HepG2 (cell line): ENCODE data around the gene NDUFB7. TPM values are rescaled to one million over a fixed set of nuclear protein-coding genes. Genes with fewer than 3 reads are reported as not detected.

ENCODE experiments used
- ATRX ChIP-seq: sonication (generic); formaldehyde crosslinking; IDR thresholded peaks from 2 replicates; pipeline ENCODE4 v1.4.0; 2020; ENCODE audit warnings: missing genetic modification reagents, borderline replicate concordance
- CREBL2 ChIP-seq: sonication (generic); formaldehyde crosslinking; IDR thresholded peaks from 2 replicates; pipeline ENCODE4 v1.8.1; 2023; ENCODE audit warnings: missing genetic modification reagents, mild to moderate bottlenecking, borderline replicate concordance
- ERF ChIP-seq: IDR thresholded peaks from 2 replicates; pipeline ENCODE4 v1.6.1; 2018; ENCODE audit warnings: missing biosample characterization, missing genetic modification reagents
- HNF1A ChIP-seq, 2 experiments: sonication (generic) in 1 of 2; formaldehyde crosslinking in 1 of 2; IDR thresholded peaks; 2 replicates each; pipeline versions ENCODE4 v1.4.0 to v1.6.1; 2016 to 2020; ENCODE audit warnings: borderline replicate concordance in 1 of 2, low read depth in 1 of 2, mild to moderate bottlenecking in 1 of 2, missing genetic modification reagents in 1 of 2
- NKX3-1 ChIP-seq: sonication (generic); formaldehyde crosslinking; IDR thresholded peaks from 2 replicates; pipeline ENCODE4 v1.5.0; 2020; ENCODE audit warnings: missing genetic modification reagents
- NONO ChIP-seq, 2 experiments: fragments of 450-650 bp in 1 of 2; sonication (generic) in 1 of 2; formaldehyde crosslinking in 1 of 2; IDR thresholded peaks in 1 of 2; conservative IDR thresholded peaks in 1 of 2; 2 replicates each; pipeline versions ENCODE4 v1.6.1 to v1.8.0; 2017 to 2022; ENCODE audit warnings: mild to moderate bottlenecking in 1 of 2, missing genetic modification reagents in 1 of 2, moderate library complexity in 1 of 2
- SCMH1 ChIP-seq: sonication (generic); formaldehyde crosslinking; IDR thresholded peaks from 2 replicates; pipeline ENCODE4 v1.9.0; 2021; ENCODE audit warnings: missing genetic modification reagents, mild to moderate bottlenecking, borderline replicate concordance
- SRY ChIP-seq: sonication (generic); formaldehyde crosslinking; IDR thresholded peaks from 2 replicates; pipeline ENCODE4 v1.8.0; 2022; ENCODE audit warnings: mild to moderate bottlenecking, missing genetic modification reagents
- TSC22D2 ChIP-seq: sonication (generic); formaldehyde crosslinking; IDR thresholded peaks from 2 replicates; pipeline ENCODE4 v1.5.1; 2020; ENCODE audit warnings: missing genetic modification reagents, mild to moderate bottlenecking, borderline replicate concordance
- UBTF ChIP-seq: sonication (generic); formaldehyde crosslinking; IDR thresholded peaks from 2 replicates; pipeline ENCODE4 v1.4.0; 2020; ENCODE audit warnings: mild to moderate bottlenecking, missing genetic modification reagents
- ZBTB39 ChIP-seq: sonication (generic); formaldehyde crosslinking; IDR thresholded peaks from 2 replicates; pipeline ENCODE4 v1.5.0; 2020; ENCODE audit warnings: missing genetic modification reagents
- ZNF143 ChIP-seq: sonication (generic); formaldehyde crosslinking; IDR thresholded peaks from 2 replicates; pipeline ENCODE4 v1.4.0; 2020; ENCODE audit warnings: missing genetic modification reagents
- ZNF230 ChIP-seq: sonication (generic); formaldehyde crosslinking; IDR thresholded peaks from 2 replicates; pipeline ENCODE4 v1.4.0; 2020; ENCODE audit warnings: mild to moderate bottlenecking, missing genetic modification reagents
- ZNF354B ChIP-seq: sonication (generic); formaldehyde crosslinking; IDR thresholded peaks from 2 replicates; pipeline ENCODE4 v1.8.0; 2022; ENCODE audit warnings: mild to moderate bottlenecking, missing genetic modification reagents
- ZNF772 ChIP-seq: sonication (generic); formaldehyde crosslinking; IDR thresholded peaks from 2 replicates; pipeline ENCODE4 v1.5.0; 2020; ENCODE audit warnings: mild to moderate bottlenecking, missing genetic modification reagents
- polyA plus RNA-seq, 8 experiments: library from polyadenylated mRNA; depleted of rRNA in 3 of 8; stranded (reverse) in 7 of 8; unstranded in 1 of 8; fragments of >200 nt; fragmentation: Illumina TruSeq in 4 of 8; extraction: Trizol in 4 of 8; gene quantifications; 2 replicates each; pipeline versions ENCODE4 v1.2.1 to v1.2.3, GENCODE V29; 2011 to 2016; ENCODE audit warnings: low read depth in 4 of 8, missing spikeins in 1 of 8, mixed read lengths in 1 of 8; ENCODE audit not compliant: insufficient read depth in 1 of 8
- total RNA-seq, 5 experiments: library from RNA; depleted of rRNA; stranded (reverse); fragments of >200 nt; fragmentation: Illumina TruSeq; extraction: Trizol; gene quantifications; 2 replicates each; pipeline ENCODE4 v1.2.3, GENCODE V29; 2016; ENCODE audit warnings: low read depth in 1 of 5
- TF ChIP-seq, protein P1 (sequence below): sonication (generic); formaldehyde crosslinking; IDR thresholded peaks from 2 replicates; pipeline ENCODE4; 2020; ENCODE audit warnings: missing genetic modification reagents, mild to moderate bottlenecking, borderline replicate concordance

Gene NDUFB7
- total and polyA plus RNA-seq, 2 of the 13 experiments (the other 11 are each of a cell fraction or from before 2014, with no cell fraction given) = 156 to 198 TPM

DNA sequence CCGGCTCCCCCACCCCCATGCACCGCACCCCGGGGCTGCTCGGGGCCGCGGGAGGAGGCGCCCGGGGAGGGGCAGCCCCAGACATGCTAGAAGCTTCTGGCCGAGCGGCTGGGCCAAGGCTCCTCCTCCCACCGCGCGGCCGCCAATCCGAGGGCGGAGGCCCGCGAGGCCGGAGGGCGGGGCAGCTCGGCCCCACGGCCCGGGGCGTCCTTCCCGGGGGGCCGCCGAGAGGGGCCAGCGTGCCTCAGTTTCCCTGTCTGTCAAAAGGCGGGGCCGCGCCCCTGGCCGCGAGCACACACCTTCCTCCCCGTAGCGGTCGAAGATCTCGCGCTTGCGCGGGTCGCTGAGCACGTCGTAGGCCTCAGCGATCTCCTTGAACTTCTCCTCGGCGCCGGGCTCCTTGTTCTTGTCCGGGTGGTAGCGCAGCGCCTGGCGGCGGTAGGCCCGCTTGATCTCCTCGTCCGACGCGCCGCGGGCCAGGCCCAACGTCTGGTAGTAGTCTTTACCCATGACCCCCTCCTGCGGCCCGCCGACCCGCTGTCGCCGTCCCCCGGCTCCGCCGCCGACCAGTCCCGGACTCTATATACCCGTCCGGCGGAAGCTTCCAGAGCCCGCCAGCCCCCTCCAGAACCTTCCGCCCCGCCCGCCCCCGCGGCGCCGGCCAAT, 53.9 kb downstream of the NDUFB7 start, which contains the start of gene DNAJB1 (continued):
- TF ChIP-seq, protein P1, sequence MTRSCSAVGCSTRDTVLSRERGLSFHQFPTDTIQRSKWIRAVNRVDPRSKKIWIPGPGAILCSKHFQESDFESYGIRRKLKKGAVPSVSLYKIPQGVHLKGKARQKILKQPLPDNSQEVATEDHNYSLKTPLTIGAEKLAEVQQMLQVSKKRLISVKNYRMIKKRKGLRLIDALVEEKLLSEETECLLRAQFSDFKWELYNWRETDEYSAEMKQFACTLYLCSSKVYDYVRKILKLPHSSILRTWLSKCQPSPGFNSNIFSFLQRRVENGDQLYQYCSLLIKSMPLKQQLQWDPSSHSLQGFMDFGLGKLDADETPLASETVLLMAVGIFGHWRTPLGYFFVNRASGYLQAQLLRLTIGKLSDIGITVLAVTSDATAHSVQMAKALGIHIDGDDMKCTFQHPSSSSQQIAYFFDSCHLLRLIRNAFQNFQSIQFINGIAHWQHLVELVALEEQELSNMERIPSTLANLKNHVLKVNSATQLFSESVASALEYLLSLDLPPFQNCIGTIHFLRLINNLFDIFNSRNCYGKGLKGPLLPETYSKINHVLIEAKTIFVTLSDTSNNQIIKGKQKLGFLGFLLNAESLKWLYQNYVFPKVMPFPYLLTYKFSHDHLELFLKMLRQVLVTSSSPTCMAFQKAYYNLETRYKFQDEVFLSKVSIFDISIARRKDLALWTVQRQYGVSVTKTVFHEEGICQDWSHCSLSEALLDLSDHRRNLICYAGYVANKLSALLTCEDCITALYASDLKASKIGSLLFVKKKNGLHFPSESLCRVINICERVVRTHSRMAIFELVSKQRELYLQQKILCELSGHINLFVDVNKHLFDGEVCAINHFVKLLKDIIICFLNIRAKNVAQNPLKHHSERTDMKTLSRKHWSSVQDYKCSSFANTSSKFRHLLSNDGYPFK = no peak
- no peak for TF ChIP-seq TSC22D2 (CRISPR knock-in tag)
- TF ChIP-seq ERF (CRISPR knock-in tag) = no peak; the same call in 1 of the 2 replicates
- TF ChIP-seq NKX3-1 (CRISPR knock-in tag) = peak; percentile 82
- TF ChIP-seq ZNF772 (CRISPR knock-in tag) = peak; percentile 67; the same call in 1 of the 2 replicates
- TF ChIP-seq CREBL2 (CRISPR knock-in tag) = no peak
- TF ChIP-seq ZNF230 (CRISPR knock-in tag) = peak; percentile 57
- TF ChIP-seq NONO (IDR thresholded peaks at IDR 0.05) = no peak
- TF ChIP-seq NONO (CRISPR knock-in tag; conservative IDR thresholded peaks at IDR 0.05) = no peak
- peak; percentile 35; the same call in 1 of the 2 replicates for TF ChIP-seq ZNF143 (CRISPR knock-in tag)
- TF ChIP-seq ATRX = no peak
- TF ChIP-seq SRY = peak; percentile 76
- no peak for TF ChIP-seq SCMH1 (CRISPR knock-in tag)
- peak; percentile 57 for TF ChIP-seq UBTF (CRISPR knock-in tag)
- no peak for TF ChIP-seq ZBTB39 (CRISPR knock-in tag)
- TF ChIP-seq HNF1A (IDR thresholded peaks at IDR 0.05; ENCODE audit: low read depth) = no peak
- 0 out of 2 replicates have a peak, but pooled peaks have one; percentile 43 for TF ChIP-seq HNF1A (CRISPR knock-in tag; IDR thresholded peaks at IDR 0.05; ENCODE audit: borderline replicate concordance)
- TF ChIP-seq ZNF354B (CRISPR knock-in tag) = peak; percentile 53; the same call in 1 of the 2 replicates
